CD4-positive, alpha-beta T cell (primary cell): ENCODE measurements around the gene VPS35. TPM values are rescaled to one million over a fixed set of nuclear protein-coding genes. Genes with fewer than 3 reads are reported as not detected.

Source experiments
- ATAC-seq: fragments of 200-7000 bp; cut with Tn5 transposase; one replicate; pipeline ENCODE4 v1.10.0; 2022; ENCODE audit warnings: mild to moderate bottlenecking; ENCODE audit not compliant: poor library complexity
- CTCF ChIA-PET: fragments of 350-600 bp; sonication (Branson Sonifier 250); formaldehyde crosslinking; loops from one replicate; lab custom pipeline; 2021; ENCODE audit warnings: antibody characterized with exemption, inconsistent platforms; lab: Charles Lee
- POLR2A ChIA-PET: fragments of 350-600 bp; sonication (Branson Sonifier 250); formaldehyde crosslinking; loops from one replicate; lab custom pipeline; 2021; ENCODE audit warnings: antibody characterized with exemption, inconsistent platforms; lab: Charles Lee
- DNase-seq, 14 experiments: peaks; one replicate each; pipeline ENCODE4 v3.0.0-alpha.2; 2013 to 2020; ENCODE audit warnings: mixed read lengths in 2 of 14
- H3K27ac ChIP-seq, 2 donors: one replicate each; pipeline versions ENCODE4 v1.5.1 to v1.7.0; 2013; ENCODE audit warnings: low read length in 2 of 2, low read depth in 1 of 2, mild to moderate bottlenecking in 1 of 2
- H3K27me3 ChIP-seq, 2 experiments: 1 replicate in 1 of 2; 2 replicates in 1 of 2; pipeline versions ENCODE4 v1.6.1 to v1.7.0; 2013; ENCODE audit warnings: low read length in 2 of 2, control low read depth in 1 of 2, mild to moderate bottlenecking in 1 of 2, moderate library complexity in 1 of 2; ENCODE audit not compliant: insufficient read depth in 2 of 2, control insufficient read depth in 1 of 2
- H3K36me3 ChIP-seq: one replicate; pipeline ENCODE4 v1.6.1; 2013; ENCODE audit warnings: low read length, control low read depth; ENCODE audit not compliant: insufficient read depth
- H3K4me1 ChIP-seq: one replicate; pipeline ENCODE4 v1.6.1; 2013; ENCODE audit warnings: low read length, control low read depth; ENCODE audit not compliant: insufficient read depth
- H3K4me3 ChIP-seq: one replicate; pipeline ENCODE4 v1.5.1; 2013; ENCODE audit warnings: mild to moderate bottlenecking, low read length, moderate library complexity
- H3K9me3 ChIP-seq, 2 experiments: 1 replicate in 1 of 2; 2 replicates in 1 of 2; pipeline versions ENCODE4 v1.6.1 to v1.7.0; 2013; ENCODE audit warnings: low read length in 2 of 2, mild to moderate bottlenecking in 2 of 2, control low read depth in 1 of 2, moderate library complexity in 1 of 2; ENCODE audit not compliant: control insufficient read depth in 1 of 2, insufficient read depth in 1 of 2
- H3K27ac Mint-ChIP-seq: one replicate; pipeline ENCODE4 v1.8.0; 2020; ENCODE audit warnings: mixed read lengths
- H3K27me3 Mint-ChIP-seq: one replicate; pipeline ENCODE4 v1.8.0; 2021; ENCODE audit warnings: mixed read lengths
- H3K36me3 Mint-ChIP-seq: one replicate; pipeline ENCODE4 v1.8.0; 2021; ENCODE audit warnings: low read depth, mixed read lengths
- H3K4me1 Mint-ChIP-seq: one replicate; pipeline ENCODE4 v1.8.0; 2021; ENCODE audit warnings: low read depth, mixed read lengths
- H3K4me3 Mint-ChIP-seq: one replicate; pipeline ENCODE4 v1.8.0; 2020; ENCODE audit warnings: mild to moderate bottlenecking, mixed read lengths
- H3K9me3 Mint-ChIP-seq: one replicate; pipeline ENCODE4 v1.8.0; 2020; ENCODE audit warnings: mixed read lengths
- CTCF ChIP-seq: fragments of 200-600 bp; IDR thresholded peaks from one replicate; pipeline ENCODE4 v1.8.0; 2022; ENCODE audit warnings: antibody characterized with exemption, mild to moderate bottlenecking
- intact Hi-C, 2 experiments: fragments of 100-400 bp; cut with DNase I in 1 of 2; cut with micrococcal nuclease in 1 of 2; formaldehyde crosslinking; loops; one replicate each; pipeline versions ENCODE4 v1.15.1 to v1.9.0; 2023 to 2025; cut with DNase I, micrococcal nuclease
- total RNA-seq, 174 experiments: library from RNA in 2 of 174; stranded (reverse) in 2 of 174; gene quantifications; one replicate each; pipeline ENCODE4 v1.2.3 and lab custom pipeline; 2021 to 2026

Gene VPS35
- total RNA-seq, 2 experiments from 2014 or later = 34.6 to 44.1 TPM

- H3K27ac ChIP-seq = no peak overlapping the region
- no peak overlapping the region for H3K4me3 Mint-ChIP-seq
- H3K36me3 Mint-ChIP-seq = no peaks in the 10 kb centered on the region
- H3K9me3 ChIP-seq = no peaks in the 10 kb centered on the region
- ATAC-seq = no peak
- no peaks in the 10 kb centered on the region for H3K27me3 ChIP-seq
- H3K4me1 ChIP-seq = no peaks in the 10 kb centered on the region
- DNase-seq = no peak
- TF ChIP-seq CTCF = no peak
- no peaks in the 10 kb centered on the region for H3K36me3 ChIP-seq
- ChIA-PET CTCF (no interaction called here), POLR2A (no interaction called here)
- no peak overlapping the region for H3K4me3 ChIP-seq
- H3K9me3 Mint-ChIP-seq = no peaks in the 10 kb centered on the region
- intact Hi-C loops = no loop called here
- no peaks in the 10 kb centered on the region for H3K4me1 Mint-ChIP-seq
- no peak overlapping the region for H3K27ac Mint-ChIP-seq
- no peaks in the 10 kb centered on the region for H3K27me3 Mint-ChIP-seq
These were observed 13.1 kb upstream of the VPS35 start for GRCh38 chr16:46702030-46702429.

- no peaks in the 10 kb centered on the region for H3K9me3 Mint-ChIP-seq
- no peaks in the 10 kb centered on the region for H3K27me3 ChIP-seq
- H3K36me3 ChIP-seq = no peaks in the 10 kb centered on the region
- H3K27ac Mint-ChIP-seq = no peak overlapping the region
- ChIA-PET POLR2A (no interaction called here), CTCF (no interaction called here)
- DNase-seq (no peak), ATAC-seq (no peak)
- H3K4me1 Mint-ChIP-seq = no peaks in the 10 kb centered on the region
- no peak for TF ChIP-seq CTCF
- no peak overlapping the region for H3K4me3 Mint-ChIP-seq
- intact Hi-C loops = no loop called here
- no peaks in the 10 kb centered on the region for H3K4me1 ChIP-seq
- no peaks in the 10 kb centered on the region for H3K36me3 Mint-ChIP-seq
- no peaks in the 10 kb centered on the region for H3K27me3 Mint-ChIP-seq
- no peak overlapping the region for H3K27ac ChIP-seq
- H3K4me3 ChIP-seq = no peak overlapping the region
- no peaks in the 10 kb centered on the region for H3K9me3 ChIP-seq
These were observed 12.6 kb upstream of the VPS35 start for GRCh38 chr16:46701615-46702014.

- TF ChIP-seq CTCF = no peak
- Histone ChIP-seq H3K27me3 (no peaks in the 10 kb centered on the region), H3K4me3 (no peak overlapping the region), H3K36me3 (no peaks in the 10 kb centered on the region), H3K9me3 (no peaks in the 10 kb centered on the region), H3K27ac (no peak overlapping the region), H3K4me1 (no peaks in the 10 kb centered on the region)
- ATAC-seq (no peak), DNase-seq (no peak)
- Mint-ChIP-seq H3K4me3 (no peak overlapping the region), H3K4me1 (no peaks in the 10 kb centered on the region), H3K36me3 (no peaks in the 10 kb centered on the region), H3K9me3 (no peaks in the 10 kb centered on the region), H3K27ac (no peak overlapping the region), H3K27me3 (no peaks in the 10 kb centered on the region)
- CTCF ChIA-PET = no interaction called here
- intact Hi-C loops = no loop called here
- POLR2A ChIA-PET = no interaction called here
These were observed 11.1 kb upstream of the VPS35 start for GRCh38 chr16:46700048-46700447.
